GM23338 (cell line): ENCODE results near the gene VCX. TPM values are rescaled to one million over a fixed set of nuclear protein-coding genes. Genes with fewer than 3 reads are reported as not detected.

Source experiments
- ATAC-seq: fragments of 200-7000 bp; cut with Tn5 transposase; 3 replicates; pipeline ENCODE4 v1.9.1; 2020
- DNase-seq: peaks from one replicate; pipeline ENCODE4 v3.0.0-alpha.2; 2015; ENCODE audit warnings: low spot score
- H2AFZ ChIP-seq: fragments of 200-600 bp; sonication (generic); 2 replicates; pipeline ENCODE4 v1.8.0; 2016; ENCODE audit warnings: antibody characterized with exemption, mild to moderate bottlenecking, moderate library complexity
- H3F3A ChIP-seq: fragments of 200-600 bp; sonication (generic); replicated peaks from 2 replicates; pipeline ENCODE4 v1.8.0; 2017; ENCODE audit warnings: antibody characterized with exemption, mixed run types, low read depth
- H3K27ac ChIP-seq: fragments of 200-600 bp; sonication (generic); 2 replicates; pipeline ENCODE4 v1.6.1; 2016; ENCODE audit warnings: low read depth
- H3K27me3 ChIP-seq: fragments of 200-600 bp; sonication (generic); 2 replicates; pipeline ENCODE4 v1.8.0; 2016; ENCODE audit warnings: mild to moderate bottlenecking, mixed run types, moderate library complexity; ENCODE audit not compliant: insufficient read depth
- H3K36me3 ChIP-seq: fragments of 200-600 bp; sonication (generic); 2 replicates; pipeline ENCODE4 v1.8.0; 2016; ENCODE audit warnings: mild to moderate bottlenecking; ENCODE audit not compliant: insufficient read depth
- H3K4me1 ChIP-seq: fragments of 200-600 bp; sonication (generic); 2 replicates; pipeline ENCODE4 v1.8.0; 2016; ENCODE audit warnings: mild to moderate bottlenecking, moderate library complexity; ENCODE audit not compliant: insufficient read depth
- H3K4me2 ChIP-seq: fragments of 200-600 bp; sonication (generic); 2 replicates; pipeline ENCODE4 v1.7.1; 2017; ENCODE audit warnings: mixed run types
- H3K4me3 ChIP-seq: fragments of 200-600 bp; sonication (generic); 2 replicates; pipeline ENCODE4 v1.6.1; 2016; ENCODE audit warnings: mixed run types
- H3K79me2 ChIP-seq: fragments of 200-600 bp; sonication (generic); replicated peaks from 2 replicates; pipeline ENCODE4 v1.8.0; 2017; ENCODE audit warnings: mild to moderate bottlenecking; ENCODE audit not compliant: insufficient read depth
- H3K9me2 ChIP-seq: fragments of 200-600 bp; sonication (generic); 2 replicates; pipeline ENCODE4 v1.8.0; 2017; ENCODE audit not compliant: insufficient read depth
- H4K20me1 ChIP-seq: fragments of 200-600 bp; sonication (generic); replicated peaks from 2 replicates; pipeline ENCODE4 v1.8.0; 2017; ENCODE audit warnings: mild to moderate bottlenecking; ENCODE audit not compliant: insufficient read depth
- H3K27ac Mint-ChIP-seq: 2 replicates; pipeline ENCODE4 v1.8.0; 2020; ENCODE audit warnings: inconsistent platforms, mild to moderate bottlenecking, moderate library complexity, mixed read lengths
- H3K27me3 Mint-ChIP-seq: 3 replicates; pipeline ENCODE4 v1.8.0; 2022; ENCODE audit warnings: low read depth, mild to moderate bottlenecking, moderate library complexity, mixed read lengths, inconsistent platforms; ENCODE audit not compliant: insufficient read depth, poor library complexity
- H3K36me3 Mint-ChIP-seq: 3 replicates; pipeline ENCODE4 v1.8.0; 2021; ENCODE audit warnings: low read depth, mild to moderate bottlenecking, inconsistent platforms, moderate library complexity, mixed read lengths
- H3K4me1 Mint-ChIP-seq: 3 replicates; pipeline ENCODE4 v1.8.0; 2020; ENCODE audit warnings: mild to moderate bottlenecking, inconsistent platforms, mixed read lengths
- H3K4me3 Mint-ChIP-seq: 3 replicates; pipeline ENCODE4 v1.8.0; 2021; ENCODE audit warnings: moderate library complexity, mild to moderate bottlenecking, inconsistent platforms, mixed read lengths
- H3K9me3 Mint-ChIP-seq: 3 replicates; pipeline ENCODE4 v1.8.0; 2020; ENCODE audit warnings: moderate library complexity, mild to moderate bottlenecking, inconsistent platforms, mixed read lengths
- CREB1 ChIP-seq: fragments of 250-450 bp; sonication (Bioruptor Pico); IDR thresholded peaks from 2 replicates; pipeline ENCODE4 v1.5.0; 2020; ENCODE audit warnings: low read depth, mild to moderate bottlenecking, moderate library complexity
- CTCF ChIP-seq, 2 experiments: fragments of 200-600 bp in 1 of 2; sonication (generic) in 1 of 2; conservative IDR thresholded peaks; 2 replicates each; pipeline versions ENCODE4 v1.5.1 to v1.6.1; 2016 to 2017; ENCODE audit warnings: antibody characterized with exemption in 2 of 2, low read depth in 2 of 2, mild to moderate bottlenecking in 2 of 2, moderate library complexity in 1 of 2
- EZH2 ChIP-seq: fragments of 200-600 bp; sonication (generic); IDR thresholded peaks from one replicate; pipeline ENCODE4 v1.8.0; 2017; ENCODE audit warnings: antibody characterized with exemption, mild to moderate bottlenecking, low read depth; ENCODE audit not compliant: unreplicated experiment
- EZH2phosphoT487 ChIP-seq: fragments of 200-600 bp; sonication (generic); IDR thresholded peaks from one replicate; pipeline ENCODE4 v1.8.1; 2018; ENCODE audit warnings: antibody characterized with exemption; ENCODE audit not compliant: unreplicated experiment
- JUNB ChIP-seq: IDR thresholded peaks from one replicate; pipeline ENCODE4 v1.6.1; 2016; ENCODE audit warnings: antibody characterized with exemption; ENCODE audit not compliant: unreplicated experiment
- NANOG ChIP-seq: IDR thresholded peaks from 2 replicates; pipeline ENCODE4 v1.6.1; 2016; ENCODE audit warnings: antibody characterized with exemption, borderline replicate concordance
- POLR2AphosphoS5 ChIP-seq: IDR thresholded peaks from 2 replicates; pipeline ENCODE4 v1.6.1; 2016; ENCODE audit warnings: antibody characterized with exemption, low read depth
- REST ChIP-seq: IDR thresholded peaks from one replicate; pipeline ENCODE4 v1.6.1; 2018; ENCODE audit warnings: antibody characterized with exemption; ENCODE audit not compliant: unreplicated experiment
- STAT1 ChIP-seq: IDR thresholded peaks from one replicate; pipeline ENCODE4 v1.6.1; 2016; ENCODE audit warnings: antibody characterized with exemption; ENCODE audit not compliant: unreplicated experiment
- ZNF462 ChIP-seq: fragments of 250-450 bp; sonication (Bioruptor Pico); IDR thresholded peaks from 2 replicates; pipeline ENCODE4 v1.5.0; 2020; ENCODE audit warnings: mild to moderate bottlenecking, moderate library complexity
- polyA plus RNA-seq: library from polyadenylated mRNA; unstranded; fragments of >200 nt; fragmentation: Nextera tagmentation; extraction: Ambion mirVana; gene quantifications from 2 replicates; pipeline ENCODE4 v1.2.1, GENCODE V29; 2016
- total RNA-seq: library from RNA; depleted of rRNA; stranded (reverse); fragments of >200 nt; shearing (Covaris generic); gene quantifications from 2 replicates; pipeline ENCODE4 v1.2.3, GENCODE V29; 2014
- TF ChIP-seq, protein P1 (sequence below): IDR thresholded peaks from 2 replicates; pipeline ENCODE4 v1.6.1; 2016; ENCODE audit warnings: antibody characterized with exemption

VCX gene
- total and polyA plus RNA-seq, 2 experiments from 2014 or later: 0.49 to 0.66 TPM

DNA sequence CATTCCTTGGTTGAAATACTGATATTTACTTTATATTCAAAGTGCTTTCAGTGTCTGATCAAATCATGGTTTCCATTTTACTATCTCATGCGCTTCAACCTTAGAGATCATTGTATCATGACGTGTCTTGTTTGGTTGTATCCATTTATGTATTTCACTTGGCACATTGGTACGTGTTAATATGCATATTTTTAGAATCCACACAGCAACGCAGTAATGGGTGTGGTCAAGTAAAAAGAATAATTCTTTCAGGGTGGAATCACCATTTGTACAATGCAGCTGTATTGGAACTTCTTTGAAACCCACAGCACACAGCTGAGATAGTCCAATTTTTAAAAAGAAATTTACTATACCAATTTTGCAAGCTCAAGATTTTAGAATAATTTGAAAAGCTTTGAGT lies 29.1 kb downstream of the VCX start:
- H3K27ac Mint-ChIP-seq: no peak overlapping the region
- H3K36me3 ChIP-seq: no peaks in the 10 kb centered on the region

More for the DNA sequence above, 29.1 kb downstream of the VCX start:
- DNase-seq: no peak
- Mint-ChIP-seq H3K27me3 (no peaks in the 10 kb centered on the region), H3K9me3 (no peaks in the 10 kb centered on the region; the same call in 2 of the 3 replicates), H3K4me3 (no peak overlapping the region), H3K36me3 (no peaks in the 10 kb centered on the region), H3K4me1 (no peaks in the 10 kb centered on the region; the same call in 2 of the 3 replicates)
- Histone ChIP-seq H3K4me3 (no peak overlapping the region), H2AFZ (no peak overlapping the region), H4K20me1 (no peaks in the 10 kb centered on the region), H3F3A (no peaks in the 10 kb centered on the region), H3K9me2 (no peaks in the 10 kb centered on the region), H3K27ac (no peak overlapping the region), H3K79me2 (no peaks in the 10 kb centered on the region), H3K4me1 (no peaks in the 10 kb centered on the region), H3K4me2 (no peak overlapping the region), H3K27me3 (no peaks in the 10 kb centered on the region)
- ATAC-seq: no peak
- no peak for TF ChIP-seq JUNB
- TF ChIP-seq EZH2: no peak
- no peak for TF ChIP-seq POLR2AphosphoS5
- TF ChIP-seq EZH2phosphoT487: no peak
- no peak for TF ChIP-seq CTCF (conservative IDR thresholded peaks at IDR 0.05; ENCODE audit: low read depth in 2 of 2)
- TF ChIP-seq REST: no peak
- TF ChIP-seq NANOG: no peak
- TF ChIP-seq ZNF462: no peak
- TF ChIP-seq STAT1: no peak
- TF ChIP-seq, protein P1, sequence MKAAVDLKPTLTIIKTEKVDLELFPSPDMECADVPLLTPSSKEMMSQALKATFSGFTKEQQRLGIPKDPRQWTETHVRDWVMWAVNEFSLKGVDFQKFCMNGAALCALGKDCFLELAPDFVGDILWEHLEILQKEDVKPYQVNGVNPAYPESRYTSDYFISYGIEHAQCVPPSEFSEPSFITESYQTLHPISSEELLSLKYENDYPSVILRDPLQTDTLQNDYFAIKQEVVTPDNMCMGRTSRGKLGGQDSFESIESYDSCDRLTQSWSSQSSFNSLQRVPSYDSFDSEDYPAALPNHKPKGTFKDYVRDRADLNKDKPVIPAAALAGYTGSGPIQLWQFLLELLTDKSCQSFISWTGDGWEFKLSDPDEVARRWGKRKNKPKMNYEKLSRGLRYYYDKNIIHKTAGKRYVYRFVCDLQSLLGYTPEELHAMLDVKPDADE: no peak
- no peak for TF ChIP-seq CREB1
